ENCODE results near the gene CHST1. TPM values are rescaled to one million over a fixed set of nuclear protein-coding genes. Genes with fewer than 3 reads are reported as not detected.

CHST1 gene
- total and polyA plus RNA-seq, 2 experiments from 2014 or later = 0.84 to 2.7 TPM

GRCh38 chr11:45614196-45614828, 51.1 kb downstream of the CHST1 start:
- ATAC-seq = no peak
- Histone ChIP-seq H3K4me1 (ENCODE audit: insufficient read depth) (no peaks in the 10 kb centered on the region), H3K9me2 (ENCODE audit: insufficient read depth) (0 out of 2 replicates have a peak, but pooled peaks cover 1% of the 10 kb centered on the region), H3K79me2 (replicated peaks; ENCODE audit: insufficient read depth) (no peaks in the 10 kb centered on the region), H2AFZ (no peak overlapping the region), H3K27me3 (ENCODE audit: insufficient read depth) (no peaks in the 10 kb centered on the region), H4K20me1 (replicated peaks; ENCODE audit: insufficient read depth) (no peaks in the 10 kb centered on the region), H3K4me2 (no peak overlapping the region), H3F3A (replicated peaks; ENCODE audit: low read depth) (no peaks in the 10 kb centered on the region), H3K36me3 (ENCODE audit: insufficient read depth) (no peaks in the 10 kb centered on the region), H3K27ac (ENCODE audit: low read depth) (no peak overlapping the region), H3K4me3 (no peak overlapping the region)
- DNase-seq (ENCODE audit: low spot score) = no peak
- Mint-ChIP-seq H3K27ac (no peak overlapping the region), H3K4me1 (peaks cover 9% of the 10 kb centered on the region; the same call in 2 of the 3 replicates), H3K27me3 (ENCODE audit: insufficient read depth, low read depth, poor library complexity) (peaks cover 2% of the 10 kb centered on the region), H3K36me3 (ENCODE audit: low read depth) (peaks cover 1% of the 10 kb centered on the region; the same call in 2 of the 3 replicates), H3K4me3 (no peak overlapping the region), H3K9me3 (peaks cover 1% of the 10 kb centered on the region)
- TF ChIP-seq POLR2AphosphoS5 (IDR thresholded peaks at IDR 0.05; ENCODE audit: low read depth) (no peak), ETS1 (IDR thresholded peaks at IDR 0.05) (no peak), ZNF331 (CRISPR knock-in tag; IDR thresholded peaks at IDR 0.05; ENCODE audit: low read depth) (no peak), NANOG (IDR thresholded peaks at IDR 0.05; ENCODE audit: borderline replicate concordance) (no peak), CTCF (conservative IDR thresholded peaks at IDR 0.05; ENCODE audit: low read depth in 2 of 2) (no peak), ZNF114 (CRISPR knock-in tag; IDR thresholded peaks at IDR 0.05) (no peak), EZH2 (IDR thresholded peaks at IDR 0.05; ENCODE audit: low read depth, unreplicated experiment) (no peak), CREB1 (CRISPR knock-in tag; IDR thresholded peaks at IDR 0.05; ENCODE audit: low read depth) (no peak)

- no peak overlapping the region for H3K4me3 Mint-ChIP-seq
- Histone ChIP-seq H3K4me3 (no peak overlapping the region), H4K20me1 (replicated peaks; ENCODE audit: insufficient read depth) (no peaks in the 10 kb centered on the region), H3K4me1 (ENCODE audit: insufficient read depth) (peaks cover 9% of the 10 kb centered on the region), H3K27me3 (ENCODE audit: insufficient read depth) (no peaks in the 10 kb centered on the region), H3K79me2 (replicated peaks; ENCODE audit: insufficient read depth) (no peaks in the 10 kb centered on the region), H3K36me3 (ENCODE audit: insufficient read depth) (no peaks in the 10 kb centered on the region), H3K27ac (ENCODE audit: low read depth) (no peak overlapping the region), H3K4me2 (no peak overlapping the region), H2AFZ (no peak overlapping the region), H3F3A (replicated peaks; ENCODE audit: low read depth) (no peaks in the 10 kb centered on the region), H3K9me2 (ENCODE audit: insufficient read depth) (0 out of 2 replicates have a peak, but pooled peaks cover 4% of the 10 kb centered on the region)
- no peak for DNase-seq (ENCODE audit: low spot score)
- ATAC-seq = no peak
- no peaks in the 10 kb centered on the region for H3K36me3 Mint-ChIP-seq (ENCODE audit: low read depth)
- H3K27ac Mint-ChIP-seq = no peak overlapping the region
- TF ChIP-seq EZH2phosphoT487 (IDR thresholded peaks at IDR 0.05; ENCODE audit: unreplicated experiment) (no peak), JUNB (IDR thresholded peaks at IDR 0.05; ENCODE audit: unreplicated experiment) (no peak), CTCF (conservative IDR thresholded peaks at IDR 0.05; ENCODE audit: low read depth in 2 of 2) (no peak), ZNF331 (CRISPR knock-in tag; IDR thresholded peaks at IDR 0.05; ENCODE audit: low read depth) (no peak), CREB1 (CRISPR knock-in tag; IDR thresholded peaks at IDR 0.05; ENCODE audit: low read depth) (no peak), EZH2 (IDR thresholded peaks at IDR 0.05; ENCODE audit: low read depth, unreplicated experiment) (no peak)
- H3K4me1 Mint-ChIP-seq = peaks cover 11% of the 10 kb centered on the region
- H3K27me3 Mint-ChIP-seq (ENCODE audit: insufficient read depth, low read depth, poor library complexity) = peaks cover 5% of the 10 kb centered on the region
- no peaks in the 10 kb centered on the region for H3K9me3 Mint-ChIP-seq
These were observed 54.8 kb downstream of the CHST1 start for GRCh38 chr11:45610627-45611026.

All from GM23338 (cell line).